HUES6 (cell line): ENCODE data around the gene CDC42.
"Not testable (repeated sequence)": the region's sequence is repeated elsewhere in the genome, so short reads cannot be mapped to it uniquely, and the experiment has no call there.

ENCODE experiments used
- H3K27ac ChIP-seq: 2 replicates; pipeline ENCODE4 v1.7.0; 2013; ENCODE audit warnings: low read depth, mild to moderate bottlenecking, low read length, inconsistent platforms
- H3K27me3 ChIP-seq: 2 replicates; pipeline ENCODE4 v1.6.1; 2013; ENCODE audit warnings: low read length; ENCODE audit not compliant: control insufficient read depth, insufficient read depth
- H3K36me3 ChIP-seq: 2 replicates; pipeline ENCODE4 v1.6.1; 2013; ENCODE audit warnings: low read length; ENCODE audit not compliant: control insufficient read depth, insufficient read depth
- H3K4me1 ChIP-seq: 2 replicates; pipeline ENCODE4 v1.6.1; 2013; ENCODE audit warnings: low read length; ENCODE audit not compliant: control insufficient read depth, insufficient read depth
- H3K4me3 ChIP-seq: 2 replicates; pipeline ENCODE4 v1.5.1; 2013; ENCODE audit warnings: low read depth, low read length
- H3K9ac ChIP-seq: one replicate; pipeline ENCODE4 v1.6.1; 2013; ENCODE audit warnings: mild to moderate bottlenecking, low read length
- H3K9me3 ChIP-seq: 2 replicates; pipeline ENCODE4 v1.6.1; 2013; ENCODE audit warnings: low read depth, low read length; ENCODE audit not compliant: control insufficient read depth, insufficient read depth

The CDC42 gene

DNA sequence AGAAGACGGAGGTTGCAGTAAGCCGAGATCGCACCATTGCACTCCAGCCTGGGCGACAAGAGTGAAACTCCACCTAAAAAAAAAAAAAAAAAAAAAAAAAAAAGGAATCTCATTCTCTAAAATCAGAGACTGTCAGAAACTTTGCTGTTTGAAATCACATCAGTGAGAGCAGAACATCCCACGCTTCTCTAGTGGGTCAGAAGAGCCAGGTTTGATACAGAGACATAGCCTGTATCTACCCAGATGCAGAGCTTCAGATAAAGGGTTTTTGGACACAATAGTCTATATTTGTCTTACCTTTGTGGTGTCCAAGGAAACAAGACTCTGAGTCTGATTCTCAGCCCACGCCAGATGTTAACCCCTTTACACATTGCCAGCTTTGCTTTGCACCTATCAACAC is 31.4 kb upstream of the CDC42 start:
- no peak overlapping the region for H3K9ac ChIP-seq
- H3K4me1 ChIP-seq, result peaks cover 8% of the 10 kb centered on the region
- no peaks in the 10 kb centered on the region for H3K27me3 ChIP-seq
- no peaks in the 10 kb centered on the region for H3K36me3 ChIP-seq
- no peak overlapping the region for H3K27ac ChIP-seq
- no peak overlapping the region for H3K4me3 ChIP-seq
- H3K9me3 ChIP-seq, result no peaks in the 10 kb centered on the region

- Histone ChIP-seq H3K4me1 (peaks cover 12% of the 10 kb centered on the region), H3K9ac (peak overlapping the region; percentile 97), H3K9me3 (no peaks in the 10 kb centered on the region), H3K27me3 (no peaks in the 10 kb centered on the region), H3K4me3 (peak overlapping the region; percentile 93), H3K27ac (no peak overlapping the region; the same call in 1 of the 2 replicates), H3K36me3 (no peaks in the 10 kb centered on the region)
These were observed 27.8 kb upstream of the CDC42 start for GRCh38 chr1:22024485-22025367.

GRCh38 chr1:22025368-22026155 is 26.9 kb upstream of the CDC42 start:
- H3K4me3 ChIP-seq, result peak overlapping the region; percentile 93
- peak overlapping the region; percentile 87 for H3K27ac ChIP-seq
- H3K27me3 ChIP-seq, result no peaks in the 10 kb centered on the region
- peaks cover 12% of the 10 kb centered on the region for H3K4me1 ChIP-seq
- H3K9me3 ChIP-seq, result no peaks in the 10 kb centered on the region
- H3K36me3 ChIP-seq, result peaks cover 5% of the 10 kb centered on the region
- H3K9ac ChIP-seq, result peak overlapping the region; percentile 97

GRCh38 chr1:22026924-22027289 is 25.6 kb upstream of the CDC42 start:
- Histone ChIP-seq H3K9me3 (no peaks in the 10 kb centered on the region), H3K27me3 (no peaks in the 10 kb centered on the region), H3K27ac (no peak overlapping the region), H3K4me3 (no peak overlapping the region), H3K36me3 (peaks cover 7% of the 10 kb centered on the region), H3K9ac (no peak overlapping the region), H3K4me1 (peaks cover 12% of the 10 kb centered on the region)

- H3K9ac ChIP-seq, result no peak overlapping the region
- H3K36me3 ChIP-seq, result peaks cover 7% of the 10 kb centered on the region
- H3K9me3 ChIP-seq, result no peaks in the 10 kb centered on the region
These were observed 22.5 kb upstream of the CDC42 start for GRCh38 chr1:22030057-22030456.

DNA sequence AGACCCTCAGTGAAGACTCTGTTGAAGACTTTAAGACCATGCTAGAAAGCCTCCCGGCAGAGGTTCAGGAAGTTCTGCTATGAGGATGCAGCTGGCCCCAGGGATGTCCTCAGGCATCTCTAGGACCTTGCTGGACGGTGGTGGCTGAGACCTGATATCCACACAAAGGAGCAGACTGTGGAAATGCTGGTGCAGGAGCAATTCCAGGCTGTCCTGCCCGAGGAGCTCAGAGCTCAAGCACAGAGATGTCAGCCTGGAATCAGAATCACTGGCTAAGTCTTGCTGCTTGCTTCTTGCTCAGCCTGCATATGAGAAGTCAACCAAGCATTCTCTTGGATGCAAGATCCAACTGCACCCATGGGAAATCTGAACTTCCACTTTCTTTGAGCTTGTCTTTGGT is 22.0 kb upstream of the CDC42 start:
- no peak overlapping the region for H3K9ac ChIP-seq
- H3K4me3 ChIP-seq, result no peak overlapping the region

More at GRCh38 chr1:22030057-22030456, 22.5 kb upstream of the CDC42 start:
- H3K4me1 ChIP-seq, result 0 out of 2 replicates have a peak, but pooled peaks cover 4% of the 10 kb centered on the region
- no peak overlapping the region for H3K4me3 ChIP-seq
- no peaks in the 10 kb centered on the region for H3K27me3 ChIP-seq
- no peak overlapping the region for H3K27ac ChIP-seq

GRCh38 chr1:22031214-22031962 is 21.1 kb upstream of the CDC42 start:
- Histone ChIP-seq H3K9ac (no peak overlapping the region), H3K4me3 (no peak overlapping the region), H3K9me3 (no peaks in the 10 kb centered on the region), H3K27ac (no peak overlapping the region), H3K36me3 (peaks cover 7% of the 10 kb centered on the region), H3K4me1 (0 out of 2 replicates have a peak, but pooled peaks cover 2% of the 10 kb centered on the region), H3K27me3 (no peaks in the 10 kb centered on the region)

More for the DNA sequence above, 22.0 kb upstream of the CDC42 start:
- peaks cover 7% of the 10 kb centered on the region for H3K36me3 ChIP-seq
- H3K9me3 ChIP-seq, result no peaks in the 10 kb centered on the region
- no peaks in the 10 kb centered on the region for H3K27me3 ChIP-seq
- H3K27ac ChIP-seq, result no peak overlapping the region
- H3K4me1 ChIP-seq, result 0 out of 2 replicates have a peak, but pooled peaks cover 4% of the 10 kb centered on the region

- not testable (repeated sequence) for H3K9ac ChIP-seq, H3K27me3 ChIP-seq, H3K4me3 ChIP-seq, H3K27ac ChIP-seq, H3K36me3 ChIP-seq, H3K9me3 ChIP-seq
- peaks cover 16% of the 10 kb centered on the region for H3K4me1 ChIP-seq
These were observed 17.7 kb upstream of the CDC42 start for GRCh38 chr1:22034834-22035233.

- peaks cover 21% of the 10 kb centered on the region for H3K4me1 ChIP-seq
- no peaks in the 10 kb centered on the region for H3K9me3 ChIP-seq
- H3K36me3 ChIP-seq, result no peaks in the 10 kb centered on the region
- no peak overlapping the region for H3K9ac ChIP-seq
- H3K4me3 ChIP-seq, result no peak overlapping the region
- H3K27me3 ChIP-seq, result no peaks in the 10 kb centered on the region
- no peak overlapping the region for H3K27ac ChIP-seq
These were observed 15.0 kb upstream of the CDC42 start for GRCh38 chr1:22037520-22037919.

DNA sequence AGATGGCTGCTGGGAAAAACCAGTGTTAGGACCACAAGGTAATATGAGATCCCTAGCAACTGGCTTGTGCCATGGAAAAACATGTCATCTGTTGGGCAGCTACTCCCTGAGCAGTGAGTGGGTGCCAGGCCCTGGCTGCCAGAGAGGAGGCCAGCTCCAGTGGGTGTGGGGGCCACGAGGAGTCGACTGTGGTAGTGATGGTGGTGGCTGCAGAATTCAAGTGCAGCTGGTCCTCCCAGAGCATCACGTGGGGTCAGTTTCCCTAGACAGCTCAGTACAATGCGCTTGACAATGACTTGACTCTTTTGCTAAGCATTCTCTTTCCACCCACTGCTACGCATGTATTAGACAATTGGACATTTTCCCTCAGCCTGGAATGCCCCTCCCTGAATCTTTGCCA is 14.5 kb upstream of the CDC42 start:
- no peaks in the 10 kb centered on the region for H3K27me3 ChIP-seq
- no peak overlapping the region for H3K9ac ChIP-seq
- no peaks in the 10 kb centered on the region for H3K9me3 ChIP-seq
- no peak overlapping the region for H3K27ac ChIP-seq
- no peaks in the 10 kb centered on the region for H3K36me3 ChIP-seq
- peaks cover 22% of the 10 kb centered on the region for H3K4me1 ChIP-seq
- H3K4me3 ChIP-seq, result no peak overlapping the region
